GM20431 (cell line): ENCODE results near the gene CCDC126.
"Not testable (repeated sequence)": the region's sequence is repeated elsewhere in the genome, so short reads cannot be mapped to it uniquely, and the experiment has no call there.

Experiments
- in situ Hi-C: fragments of 300-500 bp; cut with MseI, MboI; formaldehyde crosslinking; loops from one replicate; pipeline ENCODE4 v1.15.0; 2020; ENCODE audit warnings: low sequenced_read_pairs; ENCODE audit not compliant: unreplicated experiment

The CCDC126 gene

DNA sequence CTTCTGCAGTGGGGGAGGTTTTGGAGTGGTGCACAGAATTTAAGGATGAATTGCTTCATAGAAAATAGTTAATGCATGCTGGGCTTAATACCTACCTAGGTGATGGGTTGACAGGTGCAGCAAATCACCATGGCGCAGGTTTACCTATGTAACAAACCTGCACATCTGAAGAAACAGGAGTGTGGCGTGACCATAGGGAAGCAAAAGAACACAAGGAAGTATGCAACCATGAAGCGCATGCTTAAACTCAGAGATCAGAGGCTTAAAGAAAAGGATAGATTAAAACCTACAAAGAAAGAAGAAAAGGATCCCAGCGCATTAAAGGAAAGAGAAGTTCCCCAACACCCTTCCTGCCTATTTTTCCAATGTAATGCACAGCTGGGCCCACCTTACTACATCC lies 22.0 kb downstream of the CCDC126 start:
- in situ Hi-C loops: no loop called here

DNA sequence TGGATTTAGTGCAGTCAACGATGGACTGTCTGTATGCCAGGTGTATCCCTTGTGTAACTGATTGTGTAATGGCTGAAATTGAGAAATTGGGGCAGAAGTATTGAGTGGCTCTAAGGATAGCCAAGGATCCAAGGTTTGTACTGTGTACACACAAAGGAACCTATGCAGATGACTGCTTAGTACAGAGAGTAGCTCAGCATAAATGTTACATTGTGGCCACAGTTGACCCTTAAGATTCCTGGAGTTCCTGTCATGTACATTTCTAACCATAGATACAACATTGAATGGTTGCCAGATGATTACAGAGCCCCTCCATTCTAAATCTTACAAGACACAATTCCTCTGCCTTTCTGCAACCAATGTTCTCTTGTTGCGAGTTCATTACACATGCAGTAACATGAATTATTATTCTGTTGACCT lies 25.3 kb downstream of the CCDC126 start:
- in situ Hi-C loops: no loop called here

DNA sequence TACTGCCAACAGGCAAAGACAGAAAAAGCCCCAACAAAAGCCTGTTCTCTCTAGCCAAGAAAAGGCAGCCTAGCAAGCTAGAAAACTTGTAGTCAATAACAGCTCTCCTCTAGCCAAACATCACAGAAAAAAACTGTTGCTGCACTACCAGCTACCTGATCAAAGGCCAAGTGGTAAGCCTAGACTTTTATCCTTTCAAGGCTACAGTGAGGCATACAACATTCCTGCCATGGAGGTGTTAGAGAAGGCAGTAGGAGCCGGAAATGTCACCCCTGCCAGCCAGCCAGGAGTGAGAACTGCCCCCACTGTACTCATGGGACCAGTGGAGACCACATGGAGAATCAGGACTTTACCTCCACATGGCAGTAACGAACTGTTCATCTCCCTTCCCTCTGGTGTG lies 31.2 kb downstream of the CCDC126 start:
- in situ Hi-C loops: no loop called here

DNA sequence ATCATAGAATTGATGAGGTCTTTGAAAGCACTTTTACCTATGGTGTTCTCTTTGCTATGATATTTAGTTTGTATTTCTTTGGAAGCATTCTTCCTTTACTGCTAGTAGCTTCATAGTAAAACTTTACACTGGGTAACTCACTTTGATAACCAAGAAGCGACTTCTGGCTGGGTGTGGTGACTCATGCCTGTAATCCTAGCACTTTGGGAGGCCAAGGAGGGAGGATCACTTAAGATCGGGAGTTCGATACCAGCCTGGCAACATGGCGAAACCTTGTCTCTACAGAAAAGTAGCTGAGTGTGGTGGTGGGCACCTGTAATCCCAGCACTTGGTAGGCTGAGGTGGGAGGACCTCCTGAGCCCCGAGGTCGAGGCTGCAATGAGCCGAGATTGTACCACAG lies 36.2 kb downstream of the CCDC126 start:
- in situ Hi-C loops: no loop called here

DNA sequence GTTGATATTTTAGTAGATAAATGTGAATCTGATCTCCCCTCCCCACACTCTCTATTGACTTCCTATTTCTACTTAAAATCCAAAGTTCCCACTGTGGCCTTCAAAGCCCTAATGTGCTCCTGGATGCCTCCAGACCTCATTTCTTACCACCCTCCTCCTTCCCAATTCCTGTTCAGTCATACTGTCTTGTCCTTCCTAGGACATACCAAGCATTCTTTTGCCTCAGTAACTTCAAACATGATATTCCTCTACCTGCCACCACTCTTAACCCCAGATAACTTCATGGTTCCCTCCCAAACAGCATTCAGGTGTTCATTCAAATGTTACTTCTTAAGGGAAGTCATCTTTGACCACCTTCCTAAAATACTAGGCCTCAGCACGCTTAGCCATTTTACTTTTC lies 48.6 kb downstream of the CCDC126 start:
- in situ Hi-C loops: no loop called here

DNA sequence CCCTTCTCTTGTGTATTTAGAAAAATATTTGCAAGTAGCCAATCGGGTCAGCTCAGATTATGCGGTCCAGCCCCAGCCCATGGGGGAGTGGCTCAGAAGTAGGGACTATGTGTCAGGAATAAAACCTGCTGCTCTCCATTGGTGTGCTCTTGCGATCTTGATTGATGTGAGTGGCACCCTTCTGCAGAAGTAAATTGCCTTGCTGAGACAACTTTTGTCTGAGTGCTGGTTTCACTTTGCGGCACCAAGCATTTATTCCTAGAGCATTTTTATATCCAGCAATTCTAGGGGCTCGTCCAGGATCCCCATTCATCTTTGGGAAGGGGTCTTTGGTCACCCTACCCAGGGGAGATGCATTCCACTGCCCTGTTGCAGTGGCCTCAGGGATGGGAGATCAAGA lies 56.8 kb downstream of the CCDC126 start:
- in situ Hi-C loops: no loop called here

DNA sequence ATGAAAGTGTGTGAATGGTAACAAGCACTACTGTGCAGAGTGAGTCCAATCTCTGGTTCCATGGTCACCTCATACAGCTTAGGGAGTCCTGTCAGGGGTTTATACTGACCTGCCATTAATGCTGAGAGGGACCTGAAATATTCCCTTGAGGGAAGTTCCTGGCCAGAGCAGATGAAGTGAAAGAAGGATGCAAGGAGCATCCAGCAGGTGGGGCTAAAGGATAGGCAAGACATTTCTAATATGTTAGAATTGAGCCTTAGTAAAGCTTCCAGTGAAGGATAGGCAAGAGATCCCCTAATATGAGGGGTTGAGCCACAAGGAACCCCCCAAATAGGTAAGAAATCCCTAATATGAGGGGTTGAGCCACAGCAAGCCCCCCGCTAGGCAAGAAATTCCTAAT lies 57.3 kb downstream of the CCDC126 start:
- in situ Hi-C loops: no loop called here

DNA sequence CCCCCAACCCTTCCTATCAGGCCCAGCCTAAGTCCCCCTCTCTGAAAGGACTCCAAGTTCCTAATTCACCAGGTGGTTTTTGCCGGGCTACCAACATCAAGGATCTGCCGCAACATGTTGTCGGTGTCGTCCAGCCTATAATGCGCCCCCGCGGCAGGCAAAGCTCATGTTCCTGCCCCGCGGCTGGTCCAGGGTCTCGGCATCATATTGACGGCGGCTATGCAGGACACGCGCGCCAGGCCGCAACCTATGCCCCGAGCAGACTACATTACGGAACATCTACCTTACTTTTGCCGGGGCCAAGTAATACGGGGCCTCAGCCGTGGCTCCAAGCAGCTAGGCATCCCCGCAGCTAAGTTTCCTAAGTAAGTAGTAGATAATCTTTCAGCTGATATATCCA lies 58.3 kb downstream of the CCDC126 start:
- in situ Hi-C loops: no loop called here

DNA sequence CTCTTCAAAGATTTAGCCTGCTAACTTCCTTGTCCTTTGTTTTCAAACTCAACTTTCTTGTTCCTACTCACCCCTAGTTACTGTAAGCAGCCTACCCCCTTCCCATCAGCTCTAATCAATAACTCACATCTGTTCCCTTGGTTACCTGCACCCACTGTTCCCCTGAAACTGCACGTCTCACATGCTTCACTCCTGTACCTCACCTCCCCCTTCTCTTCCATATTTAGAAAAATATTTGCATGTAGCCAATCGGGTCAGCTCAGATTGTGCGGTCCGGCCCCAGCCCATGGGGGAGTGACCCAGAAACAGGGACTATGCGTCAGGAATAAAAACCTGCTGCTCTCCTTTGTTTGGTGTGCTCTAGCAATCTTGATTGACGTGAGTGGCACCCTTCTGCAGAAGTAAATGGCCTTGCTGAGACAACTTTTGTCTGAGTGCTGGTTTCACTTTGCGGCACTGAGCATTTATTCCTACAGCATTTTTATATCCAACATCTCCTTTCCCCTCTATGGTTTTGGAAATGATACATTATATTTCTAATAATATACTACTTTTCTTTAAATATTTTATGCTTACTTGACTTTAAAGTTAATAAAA lies 61.7 kb downstream of the CCDC126 start:
- in situ Hi-C loops: no loop called here

DNA sequence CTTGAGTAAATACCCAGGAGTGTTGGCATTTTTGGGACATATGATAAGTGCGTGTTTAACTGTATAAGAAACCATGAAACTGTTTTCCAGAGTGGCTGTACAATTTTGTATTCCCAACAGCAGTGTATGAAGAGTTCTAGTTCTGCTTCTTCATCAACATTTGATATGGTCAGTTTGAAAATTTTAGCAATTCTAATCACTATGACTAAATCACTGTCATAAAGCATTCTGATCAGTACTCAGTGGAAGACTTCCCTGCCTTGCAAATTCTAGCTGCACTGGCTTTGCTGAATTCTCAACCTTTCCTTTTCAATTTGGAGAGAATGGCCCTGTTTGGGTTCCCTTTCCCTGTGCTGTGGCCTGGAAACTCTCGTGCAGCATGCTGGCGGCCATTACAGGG lies 64.2 kb downstream of the CCDC126 start:
- in situ Hi-C loops: no loop called here

DNA sequence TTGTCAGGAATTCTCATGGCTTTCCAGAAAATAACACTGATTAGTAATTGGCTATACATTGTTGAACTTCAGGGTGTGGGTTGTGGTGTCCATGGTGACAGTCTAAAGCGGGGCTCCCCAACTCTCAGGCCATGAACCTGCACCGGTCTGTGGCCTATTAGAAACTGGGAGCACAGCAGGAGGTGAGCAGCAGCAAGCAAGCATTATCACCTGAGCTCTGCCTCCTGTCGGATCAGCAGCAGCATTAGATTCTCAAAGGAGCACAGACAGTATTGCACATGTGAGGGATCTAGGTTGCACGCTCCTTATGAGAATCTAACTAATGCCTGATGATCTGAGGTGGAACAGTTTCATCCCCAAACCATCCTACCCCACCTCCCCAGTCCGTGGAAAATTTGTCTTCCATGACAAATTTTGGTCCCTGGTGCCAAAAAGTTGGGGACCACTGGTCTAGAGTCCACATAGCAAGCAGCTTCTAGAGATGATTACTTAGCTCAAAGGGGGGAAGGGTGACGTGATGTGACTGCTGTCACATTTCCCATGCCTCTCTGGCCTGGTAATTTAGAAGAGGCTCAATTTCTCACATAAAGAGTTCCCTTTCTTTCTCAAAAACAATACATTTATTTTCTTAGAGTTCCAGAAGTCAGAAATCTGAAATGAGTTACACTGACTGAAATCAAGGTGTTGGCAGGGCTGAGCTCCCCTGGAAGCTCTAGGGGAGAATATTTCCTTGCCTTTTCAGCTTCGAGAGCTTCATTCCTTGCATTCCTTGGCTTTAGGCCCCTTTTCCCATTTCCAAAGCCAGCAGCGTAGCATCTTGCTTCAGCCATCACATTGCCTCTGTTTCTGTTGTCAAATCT lies 65.2 kb downstream of the CCDC126 start:
- in situ Hi-C loops: no loop called here

DNA sequence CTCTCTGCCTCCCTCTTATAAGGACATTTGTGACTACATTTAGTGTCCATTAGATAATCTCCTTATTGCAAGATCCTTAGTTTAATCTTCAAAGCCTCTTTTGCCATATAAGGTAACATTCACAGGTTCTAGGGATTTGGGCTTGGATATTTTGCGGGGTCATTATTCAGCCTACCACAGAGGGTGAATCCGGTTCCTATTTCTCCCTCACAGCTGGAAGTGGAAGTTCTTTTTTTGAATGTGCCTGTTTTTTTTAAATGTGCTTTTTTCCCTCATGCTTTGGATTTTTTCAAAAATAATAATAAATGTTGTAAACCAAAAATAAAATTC lies 65.8 kb downstream of the CCDC126 start:
- in situ Hi-C loops: no loop called here

DNA sequence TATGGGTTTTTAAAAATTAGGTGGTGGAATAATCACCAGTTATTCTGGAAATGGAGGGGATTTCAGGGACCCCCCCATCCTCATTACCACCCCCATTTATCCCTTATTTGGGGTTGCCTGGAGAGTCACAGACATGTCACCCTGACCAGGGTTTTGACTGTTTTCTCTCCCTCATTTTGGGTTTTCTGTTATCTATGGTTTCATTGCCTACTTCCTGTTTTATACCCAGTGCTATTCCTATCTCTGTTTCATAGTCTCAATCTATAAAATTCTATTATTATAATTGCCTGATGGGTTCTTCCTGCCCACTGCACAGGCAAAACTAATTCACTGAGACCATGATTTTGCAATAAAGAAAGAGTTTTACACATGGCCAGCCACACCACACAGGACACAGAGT lies 66.9 kb downstream of the CCDC126 start:
- in situ Hi-C loops: no loop called here

DNA sequence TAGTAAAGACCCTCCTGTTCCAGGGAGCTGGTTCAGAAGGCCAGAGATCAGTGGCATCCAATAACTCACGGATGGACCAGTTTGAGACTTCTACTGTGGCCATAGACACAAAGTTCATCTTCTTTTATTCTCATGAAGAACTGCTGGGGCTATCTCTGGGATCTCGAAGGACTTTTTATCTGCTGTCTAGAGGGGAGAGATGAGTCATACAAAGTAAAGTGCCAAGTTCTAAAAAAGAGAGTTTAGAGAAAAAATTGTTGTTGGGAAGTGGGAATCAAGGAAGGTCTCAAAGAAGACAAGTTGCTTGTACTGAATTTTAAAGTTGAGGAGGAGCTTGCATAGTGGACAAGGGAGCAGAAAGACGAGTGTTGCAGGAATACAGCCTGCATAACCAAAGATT lies 74.9 kb downstream of the CCDC126 start:
- in situ Hi-C loops: no loop called here

DNA sequence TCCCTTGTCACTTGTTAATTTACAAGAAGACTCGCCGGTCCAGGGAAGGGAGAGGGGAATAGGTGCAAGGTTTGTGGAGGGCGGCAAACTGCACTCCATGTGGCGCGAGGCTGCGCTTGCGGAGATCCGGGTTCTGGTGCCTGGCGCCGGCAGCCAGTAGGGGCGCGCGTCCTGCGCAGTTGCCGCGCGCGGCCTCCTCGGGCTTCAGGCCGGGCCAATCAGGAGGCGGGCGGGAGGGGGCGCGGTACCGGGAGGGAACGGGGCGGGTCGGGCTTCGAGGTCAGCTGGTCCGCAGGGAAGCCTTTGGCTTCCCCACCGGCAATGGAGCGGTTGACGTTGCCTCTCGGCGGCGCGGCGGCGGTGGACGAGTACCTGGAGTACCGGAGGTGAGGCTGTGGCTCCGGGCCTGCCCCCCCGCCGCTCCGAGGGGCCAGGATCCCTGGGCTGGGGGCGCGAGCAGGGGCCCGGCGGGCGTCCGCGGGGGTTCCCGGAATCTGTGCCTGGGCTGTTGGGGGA lies 82.8 kb downstream of the CCDC126 start, which contains the start of gene FAM221A:
TSS of gene FAM221A (plus strand) at position 302 of the 516 bp plus-strand sequence. CDS start at position 322, 20 bp downstream.
- in situ Hi-C loops: no loop called here

DNA sequence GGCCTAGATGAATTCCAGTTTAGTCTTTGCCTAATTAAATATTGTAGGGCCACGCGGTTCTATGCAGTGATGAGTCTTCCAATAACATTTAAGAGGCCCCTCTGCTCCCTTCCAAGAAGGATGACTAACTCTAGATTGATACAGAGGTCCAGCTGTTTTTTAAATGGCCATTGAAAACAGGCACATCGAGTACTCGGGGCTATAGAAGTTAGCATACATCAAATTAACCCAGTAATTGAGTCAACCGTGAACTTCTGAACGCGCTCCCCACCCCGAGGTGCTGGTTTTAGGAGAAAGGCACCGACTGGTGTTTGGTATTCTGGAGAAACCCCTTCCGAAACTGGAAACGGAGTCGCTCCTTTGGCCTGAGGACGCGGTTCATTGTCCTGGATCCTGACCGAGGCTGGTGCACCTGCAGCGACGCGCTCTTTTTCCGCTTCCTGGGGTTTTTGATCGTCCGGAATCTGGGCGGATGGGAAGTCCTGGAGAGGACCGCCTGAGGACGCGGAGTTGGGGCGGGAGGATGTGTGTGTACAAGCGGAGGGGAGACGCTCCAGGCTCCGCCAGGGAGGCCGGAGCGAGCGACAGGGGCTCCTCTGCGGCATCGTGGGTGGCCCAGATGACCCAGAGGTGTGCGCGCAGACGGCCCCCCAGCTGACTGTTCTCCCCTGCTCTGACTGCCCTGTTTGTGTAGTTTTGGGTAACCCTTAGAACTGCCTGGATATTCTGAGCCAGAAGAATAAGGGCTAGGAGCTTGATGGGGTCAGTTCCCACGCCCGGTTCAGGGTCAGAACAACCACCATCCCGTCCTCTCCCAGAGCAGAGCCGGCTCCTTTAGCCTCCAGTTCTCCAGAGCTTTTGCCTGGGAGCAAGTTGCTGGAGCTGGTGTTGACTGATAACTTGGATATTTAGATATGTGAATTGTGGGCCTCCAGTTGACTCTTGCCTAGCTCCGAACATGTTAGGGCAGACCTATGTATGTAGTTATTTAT lies 83.5 kb downstream of the CCDC126 start:
- in situ Hi-C loops: no loop called here

DNA sequence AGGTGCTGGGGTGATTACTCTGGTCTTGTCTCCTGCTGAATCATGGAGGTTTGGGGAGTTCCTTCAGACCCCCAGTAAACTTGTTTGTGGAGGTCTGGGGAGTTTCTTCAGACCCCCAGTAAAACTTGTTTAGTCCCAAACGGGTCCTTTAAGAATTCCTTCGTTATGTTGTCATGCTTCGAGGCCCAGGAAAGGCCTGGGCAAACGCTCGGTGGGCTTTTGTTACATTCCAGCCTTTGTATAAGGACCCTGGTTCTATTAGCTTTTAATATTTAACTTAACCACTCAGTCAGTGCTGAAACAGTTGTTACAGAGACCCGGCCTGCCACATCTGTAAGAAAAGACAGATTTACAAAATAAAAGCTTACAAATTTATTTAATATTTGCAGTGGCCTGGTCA lies 86.9 kb downstream of the CCDC126 start:
- in situ Hi-C loops: not testable (repeated sequence)

DNA sequence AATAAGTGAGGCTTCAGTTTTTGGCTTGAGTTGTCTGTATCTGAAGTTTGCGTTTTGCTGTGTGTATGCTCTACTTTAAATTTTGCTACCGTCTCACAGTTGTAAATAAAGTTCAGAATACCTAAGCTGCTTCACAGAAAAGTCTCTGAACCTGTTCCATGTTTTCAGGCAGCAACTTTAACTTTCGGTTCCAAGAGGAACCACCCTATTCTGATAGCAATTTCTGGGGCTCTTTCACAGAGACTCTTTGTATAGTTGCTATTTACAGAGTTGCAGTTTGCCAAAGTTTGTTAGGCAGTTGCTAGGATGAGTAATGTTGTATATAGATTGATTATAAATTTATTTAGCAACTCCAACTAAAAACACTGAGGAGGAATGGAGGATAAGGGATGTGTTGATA lies 88.5 kb downstream of the CCDC126 start:
- in situ Hi-C loops: no loop called here

DNA sequence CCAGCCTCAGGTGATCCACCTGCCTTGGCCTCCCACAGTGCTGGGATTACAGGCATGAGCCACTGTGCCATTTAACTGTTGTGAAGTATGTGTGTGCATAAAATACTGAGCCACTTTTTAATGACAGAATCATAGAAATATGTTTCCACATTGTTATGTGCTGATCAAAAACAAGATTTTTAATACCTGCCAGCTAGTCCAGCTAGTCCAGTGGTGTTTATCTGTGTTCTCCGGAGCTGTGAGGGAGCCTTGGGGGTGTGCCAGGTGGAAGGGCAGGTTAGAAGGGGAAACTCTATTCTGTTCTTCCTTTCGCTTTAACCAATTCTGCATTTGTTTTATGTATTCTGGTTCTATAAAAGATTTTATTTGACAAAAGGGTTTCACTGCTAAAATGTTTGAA lies 89.8 kb downstream of the CCDC126 start:
- in situ Hi-C loops: no loop called here

DNA sequence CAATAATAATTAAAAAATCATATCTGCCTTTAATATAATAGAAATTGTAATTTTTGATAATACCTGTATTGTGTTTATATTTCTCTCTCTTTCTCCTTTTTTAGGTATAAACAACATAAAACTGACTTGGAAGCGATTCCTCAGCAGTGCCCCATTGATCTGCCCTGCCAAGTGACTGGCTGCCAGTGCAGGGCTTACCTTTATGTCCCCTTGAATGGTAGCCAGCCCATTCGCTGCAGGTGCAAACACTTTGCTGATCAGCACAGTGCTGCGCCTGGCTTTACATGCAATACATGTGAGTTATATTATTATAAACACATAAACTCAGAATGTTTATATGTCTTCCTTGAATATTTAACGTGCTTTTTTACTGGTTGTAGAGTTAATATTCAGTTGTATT lies 92.0 kb downstream of the CCDC126 start:
- in situ Hi-C loops: no loop called here
